GM10248 (cell line): ENCODE results near the gene CCNY.

Experiments used
- CTCF ChIA-PET: fragments of 300-600 bp; sonication (Branson Sonifier 250); formaldehyde crosslinking; extraction: SDS; loops from one replicate; lab custom pipeline; 2021; ENCODE audit warnings: antibody characterized with exemption; lab: Yijun Ruan, JAX
- POLR2A ChIA-PET: fragments of 350-650 bp; sonication (Branson Sonifier 250); formaldehyde crosslinking; extraction: SDS; loops from one replicate; lab custom pipeline; 2020; ENCODE audit warnings: antibody characterized with exemption; lab: Yijun Ruan, JAX
- DNase-seq: peaks from one replicate; pipeline ENCODE4 v3.0.0; 2012; ENCODE audit errors: extremely low spot score
- TF ChIP-seq, protein P1 (sequence below): IDR thresholded peaks from 2 replicates; pipeline ENCODE4 v1.5.1; 2012; ENCODE audit warnings: mild to moderate bottlenecking, low read depth; ENCODE audit errors: extremely low read depth, missing control alignments, control extremely low read depth

CCNY gene

DNA sequence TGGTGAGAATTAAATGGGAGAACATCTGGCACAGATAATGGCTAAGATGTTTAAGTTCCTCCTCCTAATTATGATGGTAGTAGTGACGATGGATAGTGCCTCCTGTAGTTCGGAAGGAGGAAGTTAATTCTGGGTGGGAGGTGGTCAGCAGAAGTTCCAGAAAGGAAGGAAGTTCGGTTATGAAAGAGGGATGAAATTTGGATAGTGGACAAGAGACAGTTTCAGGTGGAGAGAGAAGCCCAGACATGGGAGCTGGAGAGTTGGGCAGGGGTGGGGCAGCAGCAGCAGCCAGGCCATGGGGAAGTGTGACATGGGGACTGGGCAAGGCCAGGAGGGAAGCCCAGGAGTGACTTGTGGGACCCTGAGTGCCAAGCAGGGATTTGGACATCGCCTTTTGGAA, 99.5 kb downstream of the CCNY start:
- POLR2A ChIA-PET: no interaction called here
- TF ChIP-seq, protein P1, sequence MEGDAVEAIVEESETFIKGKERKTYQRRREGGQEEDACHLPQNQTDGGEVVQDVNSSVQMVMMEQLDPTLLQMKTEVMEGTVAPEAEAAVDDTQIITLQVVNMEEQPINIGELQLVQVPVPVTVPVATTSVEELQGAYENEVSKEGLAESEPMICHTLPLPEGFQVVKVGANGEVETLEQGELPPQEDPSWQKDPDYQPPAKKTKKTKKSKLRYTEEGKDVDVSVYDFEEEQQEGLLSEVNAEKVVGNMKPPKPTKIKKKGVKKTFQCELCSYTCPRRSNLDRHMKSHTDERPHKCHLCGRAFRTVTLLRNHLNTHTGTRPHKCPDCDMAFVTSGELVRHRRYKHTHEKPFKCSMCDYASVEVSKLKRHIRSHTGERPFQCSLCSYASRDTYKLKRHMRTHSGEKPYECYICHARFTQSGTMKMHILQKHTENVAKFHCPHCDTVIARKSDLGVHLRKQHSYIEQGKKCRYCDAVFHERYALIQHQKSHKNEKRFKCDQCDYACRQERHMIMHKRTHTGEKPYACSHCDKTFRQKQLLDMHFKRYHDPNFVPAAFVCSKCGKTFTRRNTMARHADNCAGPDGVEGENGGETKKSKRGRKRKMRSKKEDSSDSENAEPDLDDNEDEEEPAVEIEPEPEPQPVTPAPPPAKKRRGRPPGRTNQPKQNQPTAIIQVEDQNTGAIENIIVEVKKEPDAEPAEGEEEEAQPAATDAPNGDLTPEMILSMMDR: no peak

DNA sequence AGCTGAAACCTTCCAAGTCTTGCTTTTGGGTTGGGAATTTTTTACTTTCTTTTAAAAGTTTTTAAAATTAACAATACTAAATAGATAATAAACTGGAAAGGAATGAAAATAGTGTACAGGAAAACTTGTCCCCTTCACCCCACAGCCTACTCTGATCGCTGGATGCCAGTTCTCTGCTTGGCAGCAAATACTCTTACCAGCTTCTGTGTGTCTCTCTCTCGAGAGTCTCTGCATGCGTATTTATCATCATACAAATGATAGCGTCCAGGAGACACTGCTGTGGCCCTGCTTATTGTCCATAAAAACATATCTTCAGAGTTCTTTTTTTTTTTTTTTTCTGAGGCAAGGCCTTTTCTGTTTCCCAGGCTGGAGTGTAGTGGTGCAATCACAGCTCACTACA, 101.5 kb downstream of the CCNY start:
- DNase-seq: no peak
- TF ChIP-seq, protein P1: no peak
- POLR2A ChIA-PET: no interaction called here
- CTCF ChIA-PET: interaction anchor here (1.6 to 1.7 kb wide), 2 partner anchors 9 to 66 kb away, joined by 4 to 5 read pairs; no protein-coding TSS in a partner anchor

More for the DNA sequence above, 99.5 kb downstream of the CCNY start:
- CTCF ChIA-PET: no interaction called here
- DNase-seq: no peak

DNA sequence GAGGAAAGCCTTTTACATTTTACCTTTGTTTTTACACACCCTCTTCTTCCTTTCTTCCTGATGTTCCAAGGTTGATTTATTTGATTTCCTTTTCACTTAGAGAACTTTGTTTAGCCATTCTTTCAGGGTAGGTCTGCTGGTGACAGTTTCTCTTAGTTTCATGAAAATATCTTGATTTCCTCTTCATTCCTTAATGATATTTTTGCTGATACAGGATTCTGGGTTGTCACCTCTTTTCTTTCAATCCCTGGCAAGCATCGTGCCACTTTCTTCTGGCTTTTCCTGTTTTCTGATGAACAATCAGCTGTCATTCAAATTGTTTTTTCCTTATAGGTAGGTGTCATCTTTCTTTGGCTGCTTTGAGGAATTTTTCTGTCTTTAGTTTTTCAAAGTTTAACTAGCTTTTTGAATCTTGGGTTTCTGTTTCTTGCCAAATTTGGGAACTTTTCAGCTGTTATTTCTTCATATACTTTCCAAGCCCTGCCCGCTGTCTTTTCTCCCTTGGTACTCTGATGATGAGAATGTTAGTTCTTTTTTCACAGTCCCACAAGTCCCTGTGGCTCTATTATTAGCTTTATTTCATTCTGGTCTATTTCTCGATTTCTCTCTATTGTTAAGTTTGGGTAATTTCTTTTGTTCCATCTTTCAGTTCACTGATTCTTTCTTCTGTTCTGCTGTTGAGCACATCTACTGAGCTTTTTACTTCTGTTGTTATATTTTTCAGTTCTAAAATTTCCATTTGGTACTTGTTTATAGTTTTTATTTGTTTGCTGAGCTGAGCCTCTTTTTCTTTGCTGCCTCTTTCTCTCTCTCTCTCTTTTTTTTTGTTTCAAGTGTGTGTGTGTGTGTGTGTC, 102.6 kb downstream of the CCNY start:
- ChIA-PET POLR2A (no interaction called here), CTCF (interaction anchor here (0.8 to 1.7 kb wide), 3 partner anchors 8 to 65 kb away, joined by 3 to 5 read pairs (median 4); no protein-coding TSS in a partner anchor)

DNA sequence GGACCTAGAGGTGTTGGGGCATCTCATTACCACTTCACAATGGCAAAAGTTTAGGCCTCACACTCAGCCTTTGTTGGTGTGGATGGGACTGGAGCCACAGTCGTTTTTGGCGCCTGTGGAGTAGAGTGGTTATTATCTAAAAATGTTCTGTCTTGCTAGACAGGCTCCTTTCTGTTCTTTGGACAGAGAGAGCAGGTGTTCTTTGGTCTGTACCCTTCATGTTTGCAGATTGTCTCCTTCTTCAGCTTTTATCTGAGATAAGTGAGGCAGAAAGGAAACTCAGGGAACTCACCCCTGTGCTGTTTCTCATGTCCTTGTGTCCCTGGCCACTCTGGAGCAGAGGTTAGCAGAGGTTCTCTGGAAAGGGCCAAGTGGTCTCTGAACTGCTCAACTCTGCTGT, 103.7 kb downstream of the CCNY start:
- ChIA-PET CTCF (interaction anchor here (2.0 kb wide), 1 partner anchor 12 kb away, joined by 5 read pairs; no protein-coding TSS in a partner anchor), POLR2A (no interaction called here)
- DNase-seq: no peak
- TF ChIP-seq, protein P1: no peak

More for the DNA sequence above, 102.6 kb downstream of the CCNY start:
- DNase-seq: no peak
- TF ChIP-seq, protein P1: no peak

DNA sequence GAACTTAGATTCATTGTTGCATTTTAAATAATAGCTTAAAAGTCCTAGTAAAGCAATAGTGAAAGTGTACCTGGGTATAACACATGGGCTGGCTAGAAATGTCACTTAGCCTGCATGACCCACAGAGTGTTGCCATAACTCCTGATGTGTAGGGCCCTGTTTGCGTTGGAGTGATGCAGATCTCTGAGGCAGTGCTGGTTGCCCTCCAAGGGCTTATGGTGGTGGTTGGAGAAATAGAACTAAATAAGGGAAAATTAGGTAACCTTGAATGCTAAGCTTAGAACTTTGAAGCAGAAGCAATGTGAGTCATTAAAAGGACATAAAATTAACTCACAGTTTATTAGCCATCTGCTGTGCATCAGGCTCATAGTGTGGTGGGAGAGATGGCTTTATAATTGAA, 105.7 kb downstream of the CCNY start:
- TF ChIP-seq, protein P1: no peak
- ChIA-PET CTCF (interaction anchor here (1.0 to 2.0 kb wide), 3 partner anchors 10 to 15 kb away, joined by 3 to 5 read pairs (median 3); no protein-coding TSS in a partner anchor), POLR2A (no interaction called here)
- DNase-seq: no peak

DNA sequence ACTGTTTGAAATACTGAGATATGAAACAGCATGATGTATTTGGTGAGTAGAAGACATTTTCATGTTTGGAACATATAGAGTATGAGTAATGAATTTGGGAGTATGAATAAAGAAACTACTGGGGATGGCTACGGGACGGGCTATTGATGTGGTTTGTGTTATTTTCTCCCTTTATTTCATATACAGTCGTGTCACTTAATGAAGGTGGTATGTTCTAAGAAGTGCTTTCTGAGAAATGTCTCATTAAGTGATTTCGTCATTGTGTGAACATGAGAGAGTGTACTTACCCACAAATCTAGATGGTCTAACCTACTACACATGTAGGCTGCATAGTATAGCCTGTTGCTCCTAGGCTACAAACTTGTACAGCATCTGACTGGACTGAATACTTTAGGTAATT, 106.3 kb downstream of the CCNY start:
- no peak for DNase-seq
- CTCF ChIA-PET: no interaction called here
- POLR2A ChIA-PET: no interaction called here
- TF ChIP-seq, protein P1: no peak
